GM19023 (cell line): ENCODE data around the gene LSMEM2.
A peak's percentile ranks its signal among the peaks of the same experiment; 100 is the strongest.
"Not testable (repeated sequence)": the region's sequence is repeated elsewhere in the genome, so short reads cannot be mapped to it uniquely, and the experiment has no call there.

Experiments used
- ATAC-seq: cut with Tn5 transposase; IDR thresholded peaks from one replicate; pipeline ENCODE4 v1.9.1; 2021; ENCODE audit warnings: mild to moderate bottlenecking, moderate library complexity; ENCODE audit not compliant: unreplicated experiment

The LSMEM2 gene

DNA sequence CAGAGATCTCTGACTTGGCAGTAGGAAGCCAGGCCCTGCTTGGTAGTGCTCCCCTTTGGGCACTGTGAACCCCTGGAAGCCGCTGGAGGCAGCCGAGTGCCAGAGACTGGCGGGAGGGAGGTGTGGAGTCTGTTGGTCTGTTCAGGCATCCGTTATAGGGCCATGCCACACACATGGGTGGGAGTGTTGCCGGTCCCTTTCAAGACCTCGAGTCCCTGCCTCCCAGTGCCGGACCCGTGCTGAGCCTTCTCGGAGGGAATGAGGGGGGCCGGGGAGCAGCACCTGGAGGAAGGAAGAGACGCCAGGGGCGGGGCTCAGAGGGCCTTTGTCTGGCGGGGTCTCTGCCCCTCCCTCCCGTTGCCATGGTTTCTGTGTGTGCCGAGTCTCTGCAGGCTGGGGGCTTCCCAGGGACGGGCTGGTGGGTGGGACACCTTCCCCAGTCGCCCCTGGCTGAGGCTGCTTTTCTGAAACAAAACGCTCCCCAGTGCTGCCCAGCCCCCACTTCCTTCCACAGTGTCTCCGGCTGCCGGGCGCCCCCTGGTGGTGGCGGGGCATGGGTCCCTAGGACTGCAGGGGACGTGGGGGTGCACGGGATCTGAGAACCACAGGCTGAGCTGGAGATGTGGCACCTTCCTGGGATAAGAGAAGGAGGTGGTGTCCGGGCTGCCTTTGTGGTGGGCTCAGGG is 32.9 kb upstream of the LSMEM2 start:
- peak; percentile 77 for ATAC-seq

DNA sequence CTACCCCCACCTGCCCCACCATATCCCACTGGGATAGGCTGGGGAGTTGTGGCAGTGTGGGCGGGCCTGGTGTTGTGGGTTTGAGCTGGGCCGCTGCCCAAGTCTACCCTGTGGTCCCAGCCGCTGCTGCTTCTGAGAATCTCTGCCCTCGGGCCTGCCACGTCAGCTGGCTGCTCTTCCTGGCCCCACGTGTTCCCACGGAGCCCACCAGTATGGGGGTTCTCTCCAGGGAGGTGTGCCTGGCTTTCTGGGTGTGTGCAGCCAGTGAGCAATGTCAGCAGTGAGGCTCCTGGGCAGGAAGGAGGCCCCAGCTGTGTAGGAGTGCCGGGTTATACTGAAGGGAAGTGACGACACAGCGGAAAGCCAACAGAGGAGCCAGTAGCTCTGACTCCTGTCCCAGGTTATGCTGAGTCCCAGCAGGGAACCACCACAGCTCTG is 32.4 kb upstream of the LSMEM2 start:
- peak; percentile 52 for ATAC-seq

- ATAC-seq = no peak
Measured at GRCh38 chr3:50248387-50248786, 30.5 kb upstream of the LSMEM2 start.

DNA sequence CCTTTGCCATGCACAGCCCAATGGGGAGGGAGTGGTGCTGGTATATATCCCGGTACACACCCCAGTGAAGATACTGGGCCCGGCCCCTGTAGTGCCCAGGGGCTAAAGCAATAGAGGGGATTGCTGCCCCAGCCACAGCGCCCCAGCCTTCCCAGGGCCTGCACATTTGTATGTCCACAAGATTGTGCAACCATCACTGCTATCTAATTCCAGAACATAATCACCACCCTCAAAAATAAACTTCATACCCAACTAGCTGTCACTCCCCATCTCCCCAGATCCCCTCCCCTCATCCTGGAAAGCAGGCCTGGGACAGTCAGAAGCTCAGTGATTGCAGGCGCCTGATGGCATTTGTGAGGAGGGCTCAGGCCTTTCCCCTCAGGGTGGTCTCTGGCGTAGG is 29.4 kb upstream of the LSMEM2 start:
- ATAC-seq = no peak

DNA sequence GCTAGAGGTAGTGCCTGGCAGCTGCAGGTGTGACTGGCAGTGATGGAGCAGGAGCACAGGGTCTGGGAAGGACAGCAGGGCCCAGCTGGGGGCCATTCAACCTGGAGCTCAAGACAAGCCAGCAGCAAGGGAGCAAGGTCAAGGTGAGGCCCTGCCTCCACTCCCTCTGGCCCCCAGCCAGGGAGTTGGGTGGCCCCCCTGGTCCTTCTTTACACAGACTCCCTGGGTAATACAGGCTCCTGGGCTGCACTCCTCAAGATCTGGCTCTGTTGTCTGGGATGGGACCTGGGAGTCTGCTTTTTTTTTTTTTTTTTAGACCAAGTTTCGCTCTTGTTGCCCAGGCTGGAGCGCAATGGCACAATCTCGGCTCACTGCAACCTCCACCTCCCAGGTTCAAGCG is 28.4 kb upstream of the LSMEM2 start:
- ATAC-seq = no peak

- ATAC-seq = no peak
Measured at GRCh38 chr3:50251220-50251619, 27.7 kb upstream of the LSMEM2 start.

GRCh38 chr3:50254577-50255250 is 24.2 kb upstream of the LSMEM2 start:
- no peak for ATAC-seq

DNA sequence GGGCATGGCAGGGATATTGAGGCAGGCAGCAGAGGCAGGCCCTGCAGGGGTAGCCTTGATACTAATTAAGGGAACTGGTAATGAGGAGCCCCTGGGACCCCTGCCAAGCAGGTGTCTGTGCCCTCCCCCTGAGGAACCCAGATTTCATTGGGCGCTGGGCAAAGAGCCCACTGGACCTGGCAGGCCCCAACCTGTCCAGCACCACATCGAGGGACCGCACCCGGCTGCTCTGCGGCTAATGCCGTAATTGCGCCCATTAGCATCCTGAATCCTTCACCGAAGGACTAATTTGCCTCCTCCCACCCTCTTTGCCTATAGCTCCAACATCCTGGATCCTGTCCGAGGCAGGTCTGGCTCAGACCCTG is 23.7 kb upstream of the LSMEM2 start:
- no peak for ATAC-seq

DNA sequence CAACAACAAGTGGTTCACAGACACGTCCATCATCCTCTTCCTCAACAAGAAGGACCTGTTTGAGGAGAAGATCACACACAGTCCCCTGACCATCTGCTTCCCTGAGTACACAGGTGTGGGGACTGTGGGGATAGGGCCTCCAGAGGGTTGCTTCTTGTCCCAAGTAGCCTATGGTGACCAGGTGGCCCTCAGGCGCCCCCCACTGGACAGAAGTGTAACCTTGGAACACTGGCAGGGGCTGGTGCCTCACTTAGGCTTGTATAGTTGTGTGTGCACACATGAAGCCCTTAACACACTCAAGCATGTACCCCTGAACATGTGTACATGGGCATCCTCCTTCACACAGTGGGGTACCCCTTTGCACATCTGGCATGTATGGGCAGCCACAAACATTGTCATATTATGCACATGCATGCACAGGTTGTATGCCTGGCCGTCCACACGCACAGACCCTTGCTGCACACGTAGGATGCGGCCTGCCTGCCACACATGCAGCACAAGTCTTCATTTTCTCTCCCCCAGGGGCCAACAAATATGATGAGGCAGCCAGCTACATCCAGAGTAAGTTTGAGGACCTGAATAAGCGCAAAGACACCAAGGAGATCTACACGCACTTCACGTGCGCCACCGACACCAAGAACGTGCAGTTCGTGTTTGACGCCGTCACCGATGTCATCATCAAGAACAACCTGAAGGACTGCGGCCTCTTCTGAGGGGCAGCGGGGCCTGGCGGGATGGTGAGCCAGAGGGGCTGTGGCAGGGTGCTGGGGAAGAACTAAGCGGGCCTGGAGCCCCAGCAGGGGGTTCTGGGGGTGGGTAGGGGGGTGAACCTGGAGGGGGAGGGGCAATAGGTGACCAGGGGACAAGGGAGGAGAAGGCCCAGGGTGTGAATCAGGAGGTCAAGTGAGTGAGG is 21.7 kb upstream of the LSMEM2 start:
- ATAC-seq = no peak

DNA sequence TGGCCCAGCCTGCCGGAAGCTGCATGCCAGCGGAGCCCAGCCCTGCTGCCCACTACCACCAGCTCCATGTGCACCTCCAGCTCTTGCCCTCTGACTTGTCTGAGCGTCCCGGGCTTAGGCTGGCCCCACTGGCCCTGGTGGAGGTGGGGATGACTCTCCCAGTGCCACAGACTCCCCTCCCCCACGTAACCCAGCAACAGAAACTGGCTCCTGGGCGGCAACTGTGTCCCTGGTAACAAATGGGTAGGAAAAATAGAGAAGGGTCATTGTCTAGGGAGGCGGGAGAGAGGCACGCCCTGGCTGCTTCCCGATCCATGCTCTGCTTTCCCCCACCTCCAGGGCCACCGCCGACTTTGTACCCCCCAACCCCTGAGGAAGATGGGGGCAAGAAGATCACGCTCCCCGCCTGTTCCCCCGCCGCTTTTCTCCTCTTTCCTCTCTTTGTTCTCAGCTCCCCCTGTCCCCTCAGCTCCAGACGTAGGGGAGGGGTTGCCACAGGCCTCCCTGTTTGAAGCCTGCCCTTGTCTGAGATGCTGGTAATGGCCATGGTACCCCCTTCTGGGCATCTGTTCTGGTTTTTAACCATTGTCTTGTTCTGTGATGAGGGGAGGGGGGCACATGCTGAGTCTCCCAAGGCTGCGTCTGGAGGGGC is 20.7 kb upstream of the LSMEM2 start:
- ATAC-seq = no peak

- ATAC-seq = no peak
Measured at GRCh38 chr3:50258979-50259378, 19.9 kb upstream of the LSMEM2 start.

DNA sequence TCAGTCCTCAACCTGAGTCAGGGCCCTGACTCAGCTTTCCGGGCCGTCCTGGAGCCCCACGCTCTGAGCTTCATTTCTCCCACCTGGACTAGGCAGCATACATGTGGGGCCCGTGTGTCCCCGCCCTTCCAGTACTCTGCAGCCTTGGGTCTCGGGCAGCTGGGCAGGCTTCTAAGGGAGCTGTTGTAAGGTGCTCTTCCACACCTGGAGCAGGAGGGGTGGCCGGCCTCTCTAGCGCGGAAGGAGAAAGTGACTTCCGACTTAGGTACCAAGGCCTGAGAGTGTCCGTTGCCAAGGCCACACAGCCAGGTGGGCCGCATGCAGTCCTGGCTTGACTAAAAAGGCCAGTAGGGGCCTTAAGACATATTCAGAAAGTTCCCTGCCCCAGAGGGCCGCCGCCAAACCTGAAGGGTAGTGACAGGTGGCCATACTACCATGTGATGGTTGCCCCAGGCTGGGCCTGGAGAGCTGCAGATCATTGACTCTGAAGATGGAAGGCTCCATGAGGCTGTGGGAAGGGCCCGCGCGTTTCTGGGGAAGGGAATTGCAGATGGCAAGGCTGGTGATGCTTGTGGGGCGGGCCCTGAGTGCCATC is 19.4 kb upstream of the LSMEM2 start:
- peak; percentile 24 for ATAC-seq

DNA sequence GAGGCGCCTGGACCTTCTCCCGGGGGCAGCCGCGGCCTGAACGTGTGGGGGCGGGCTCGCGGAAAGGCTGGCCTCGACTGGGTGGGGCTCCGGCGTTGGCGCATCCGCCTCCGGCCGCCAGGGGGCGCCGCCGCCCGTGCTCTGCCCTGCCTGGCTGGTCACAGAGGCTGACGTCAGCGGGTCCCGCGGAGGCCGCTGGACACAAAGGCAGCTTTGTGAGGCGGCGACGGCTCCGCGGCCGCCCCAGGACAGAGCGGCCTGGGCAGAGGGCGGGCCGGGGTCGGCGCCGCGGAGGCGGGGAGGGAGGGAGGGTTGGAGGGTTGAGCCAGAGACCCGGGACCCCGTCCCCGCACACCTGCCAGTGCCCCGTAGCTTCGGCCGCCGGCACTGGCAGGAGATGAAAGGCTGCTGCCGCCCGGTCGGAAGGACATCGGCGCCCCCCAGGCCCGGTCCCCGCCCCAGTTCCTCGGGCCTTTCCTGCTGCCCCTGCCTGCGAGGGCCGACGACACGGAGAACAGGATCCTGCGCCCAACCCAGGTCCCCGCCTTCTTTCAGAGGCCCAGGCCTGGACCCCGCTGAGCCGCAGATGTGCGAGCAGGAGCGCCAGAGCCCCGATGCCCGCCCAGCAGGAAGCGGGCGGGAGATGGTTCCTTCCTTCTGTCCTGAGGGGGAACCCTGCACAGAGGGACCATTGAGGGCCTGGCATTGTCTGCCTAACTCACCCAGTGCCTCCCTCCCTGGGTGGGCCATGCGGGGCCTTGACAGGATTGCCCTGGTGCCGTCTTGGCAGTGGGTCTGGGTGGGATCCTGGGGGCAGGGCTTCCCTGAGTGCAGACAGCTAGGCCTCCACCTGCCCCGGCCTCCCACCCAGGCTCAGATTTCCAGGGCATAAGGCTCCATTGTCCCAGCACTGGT is 18.6 kb upstream of the LSMEM2 start:
- peak; percentile 85 for ATAC-seq

- ATAC-seq = no peak
Measured at GRCh38 chr3:50260942-50261441, 17.9 kb upstream of the LSMEM2 start.

DNA sequence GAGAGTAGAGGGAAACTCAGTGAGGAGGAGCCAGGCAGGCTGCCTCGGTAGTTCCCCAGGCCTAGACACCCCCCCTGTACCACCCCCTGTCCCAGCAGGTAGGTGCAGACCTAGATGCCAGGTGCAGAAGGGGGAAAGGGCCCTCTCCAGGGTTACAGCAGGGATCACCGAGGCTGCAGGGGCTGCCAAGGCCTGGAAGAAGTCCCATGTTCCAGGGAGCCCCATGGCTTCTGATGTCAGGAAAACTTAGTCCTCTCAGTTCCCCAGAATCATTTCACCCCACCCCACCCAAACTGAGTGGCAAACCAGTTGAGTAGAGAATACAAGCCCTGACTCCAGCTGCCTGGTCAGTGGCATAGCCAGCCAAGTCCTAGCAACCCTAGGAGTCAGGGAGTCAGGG is 17.4 kb upstream of the LSMEM2 start:
- ATAC-seq = no peak

DNA sequence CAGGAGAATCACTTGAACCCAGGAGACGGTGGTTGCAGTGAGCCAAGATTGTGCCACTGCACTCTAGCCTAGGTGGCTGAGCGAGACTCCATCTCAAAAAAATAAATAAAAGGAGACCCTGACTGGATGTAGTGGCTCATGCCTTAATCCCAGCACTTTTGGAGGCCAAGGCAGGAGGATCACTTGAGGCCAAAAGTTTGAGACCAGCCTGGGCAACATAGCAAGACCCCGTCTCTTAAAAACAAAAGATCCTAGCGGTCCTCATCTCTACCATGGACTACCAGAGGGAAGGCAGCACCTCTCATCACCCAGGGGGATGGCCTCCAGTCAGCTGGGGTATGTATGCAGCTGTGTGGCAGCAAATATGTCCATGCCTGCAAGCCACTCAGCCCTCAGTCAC is 16.7 kb upstream of the LSMEM2 start:
- not testable (repeated sequence) for ATAC-seq

DNA sequence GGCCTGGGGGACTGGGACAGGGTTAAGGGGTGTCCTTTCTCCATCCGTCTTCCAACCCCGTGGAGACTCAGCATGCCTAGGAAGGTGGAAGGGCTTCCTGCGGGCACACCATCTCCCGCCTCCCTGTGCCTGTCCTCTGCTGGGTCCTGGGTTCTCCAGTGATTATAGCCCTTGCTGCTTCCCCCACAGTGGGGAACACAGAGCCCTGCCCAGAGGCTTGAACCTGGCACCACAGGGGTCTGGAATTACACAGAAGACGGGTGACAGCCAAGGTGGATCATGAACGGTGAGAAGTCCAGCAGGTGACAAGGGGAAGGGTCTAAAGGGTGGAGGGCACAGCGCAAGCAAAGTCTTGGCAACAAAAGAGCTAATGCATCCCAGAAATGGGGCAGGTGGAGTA is 16.1 kb upstream of the LSMEM2 start:
- no peak for ATAC-seq

- no peak for ATAC-seq
Measured at GRCh38 chr3:50263478-50264382, 15.2 kb upstream of the LSMEM2 start.
